PFSK-1 (cell line): ENCODE data around the gene SYCP2.

Experiments
- POLR2AphosphoS5 ChIP-seq: IDR thresholded peaks from 2 replicates; pipeline ENCODE4 v1.6.1; 2012; ENCODE audit warnings: low read depth, mild to moderate bottlenecking, control low read depth, low read length, moderate library complexity
- SIN3A ChIP-seq: IDR thresholded peaks from 2 replicates; pipeline ENCODE4 v1.6.1; 2012; ENCODE audit warnings: mild to moderate bottlenecking, low read length, moderate library complexity, borderline replicate concordance; ENCODE audit not compliant: insufficient read depth
- TAF1 ChIP-seq: IDR thresholded peaks from 2 replicates; pipeline ENCODE4 v1.6.1; 2012; ENCODE audit warnings: low read length, control low read depth, borderline replicate concordance; ENCODE audit not compliant: insufficient read depth
- TF ChIP-seq, protein P1 (sequence below), 2 experiments: IDR thresholded peaks; 2 replicates each; pipeline versions ENCODE4 v1.6.1 to v1.8.0; 2011 to 2012; ENCODE audit warnings: low read depth in 2 of 2, low read length in 2 of 2, control low read depth in 1 of 2, inconsistent platforms in 1 of 2, mild to moderate bottlenecking in 1 of 2, moderate library complexity in 1 of 2; ENCODE audit not compliant: insufficient read depth in 1 of 2

GRCh38 chr20:59944726-59945125 is 11.3 kb upstream of the SYCP2 start:
- no peak for TF ChIP-seq SIN3A
- TF ChIP-seq POLR2AphosphoS5, result no peak
- no peak for TF ChIP-seq TAF1
- TF ChIP-seq, protein P1, sequence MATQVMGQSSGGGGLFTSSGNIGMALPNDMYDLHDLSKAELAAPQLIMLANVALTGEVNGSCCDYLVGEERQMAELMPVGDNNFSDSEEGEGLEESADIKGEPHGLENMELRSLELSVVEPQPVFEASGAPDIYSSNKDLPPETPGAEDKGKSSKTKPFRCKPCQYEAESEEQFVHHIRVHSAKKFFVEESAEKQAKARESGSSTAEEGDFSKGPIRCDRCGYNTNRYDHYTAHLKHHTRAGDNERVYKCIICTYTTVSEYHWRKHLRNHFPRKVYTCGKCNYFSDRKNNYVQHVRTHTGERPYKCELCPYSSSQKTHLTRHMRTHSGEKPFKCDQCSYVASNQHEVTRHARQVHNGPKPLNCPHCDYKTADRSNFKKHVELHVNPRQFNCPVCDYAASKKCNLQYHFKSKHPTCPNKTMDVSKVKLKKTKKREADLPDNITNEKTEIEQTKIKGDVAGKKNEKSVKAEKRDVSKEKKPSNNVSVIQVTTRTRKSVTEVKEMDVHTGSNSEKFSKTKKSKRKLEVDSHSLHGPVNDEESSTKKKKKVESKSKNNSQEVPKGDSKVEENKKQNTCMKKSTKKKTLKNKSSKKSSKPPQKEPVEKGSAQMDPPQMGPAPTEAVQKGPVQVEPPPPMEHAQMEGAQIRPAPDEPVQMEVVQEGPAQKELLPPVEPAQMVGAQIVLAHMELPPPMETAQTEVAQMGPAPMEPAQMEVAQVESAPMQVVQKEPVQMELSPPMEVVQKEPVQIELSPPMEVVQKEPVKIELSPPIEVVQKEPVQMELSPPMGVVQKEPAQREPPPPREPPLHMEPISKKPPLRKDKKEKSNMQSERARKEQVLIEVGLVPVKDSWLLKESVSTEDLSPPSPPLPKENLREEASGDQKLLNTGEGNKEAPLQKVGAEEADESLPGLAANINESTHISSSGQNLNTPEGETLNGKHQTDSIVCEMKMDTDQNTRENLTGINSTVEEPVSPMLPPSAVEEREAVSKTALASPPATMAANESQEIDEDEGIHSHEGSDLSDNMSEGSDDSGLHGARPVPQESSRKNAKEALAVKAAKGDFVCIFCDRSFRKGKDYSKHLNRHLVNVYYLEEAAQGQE (IDR thresholded peaks at IDR 0.05; ENCODE audit: insufficient read depth in 1 of 2, low read depth in 2 of 2, low read length in 2 of 2), result no peak
